Measurements from ENCODE around the gene SYT9.
A peak's percentile ranks its signal among the peaks of the same experiment; 100 is the strongest.

Gene SYT9

GRCh38 chr11:7449211-7449840, 197.6 kb downstream of the SYT9 start:
- no peak for DNase-seq (ENCODE audit: low read depth)
- no peak overlapping the region for H3K4me3 ChIP-seq (ENCODE audit: low read depth, low read length)

DNA sequence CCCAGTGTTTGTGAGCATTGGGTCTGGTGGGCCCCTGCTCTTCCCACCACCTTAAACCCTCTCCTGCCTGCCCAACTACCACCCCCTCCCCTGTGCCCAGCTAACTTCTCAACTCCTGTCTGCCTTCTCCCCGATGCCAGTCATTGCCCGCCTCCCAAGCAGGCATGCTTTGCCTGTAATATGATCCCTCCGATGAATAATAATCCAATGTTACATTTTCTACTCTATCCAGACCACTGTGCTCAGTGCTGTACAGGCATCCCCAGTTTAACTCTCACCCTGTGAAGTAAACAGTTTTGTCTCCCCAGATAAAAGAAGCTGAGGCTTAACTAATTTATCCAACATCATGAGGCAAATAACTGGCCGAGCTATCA, 198.1 kb downstream of the SYT9 start:
- no peak overlapping the region for H3K4me3 ChIP-seq (ENCODE audit: low read depth, low read length)
- DNase-seq (ENCODE audit: low read depth): no peak

DNA sequence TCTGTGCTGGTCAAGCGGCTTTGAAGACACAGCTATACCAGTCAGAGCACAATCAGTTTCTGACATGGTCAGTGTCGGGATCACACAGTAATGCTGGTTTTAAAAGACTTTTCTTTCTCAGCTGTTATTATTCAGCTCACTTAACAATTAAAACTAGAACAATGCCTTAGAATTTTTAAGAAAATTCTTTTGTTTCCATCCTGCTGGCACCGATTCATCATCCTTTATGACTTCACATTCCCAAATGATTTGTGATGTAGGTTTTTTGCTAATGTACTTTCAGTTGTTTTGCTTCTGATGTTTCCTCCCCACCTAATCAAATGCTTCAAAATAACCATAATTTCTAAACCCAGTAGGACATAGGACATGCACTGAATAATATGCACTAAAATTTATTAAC, 199.1 kb downstream of the SYT9 start:
- DNase-seq (ENCODE audit: low read depth): no peak
- no peak overlapping the region for H3K4me3 ChIP-seq (ENCODE audit: low read depth, low read length)

GRCh38 chr11:7451520-7451919, 199.8 kb downstream of the SYT9 start:
- no peak for DNase-seq (ENCODE audit: low read depth)
- H3K4me3 ChIP-seq (ENCODE audit: low read depth, low read length): no peak overlapping the region

DNA sequence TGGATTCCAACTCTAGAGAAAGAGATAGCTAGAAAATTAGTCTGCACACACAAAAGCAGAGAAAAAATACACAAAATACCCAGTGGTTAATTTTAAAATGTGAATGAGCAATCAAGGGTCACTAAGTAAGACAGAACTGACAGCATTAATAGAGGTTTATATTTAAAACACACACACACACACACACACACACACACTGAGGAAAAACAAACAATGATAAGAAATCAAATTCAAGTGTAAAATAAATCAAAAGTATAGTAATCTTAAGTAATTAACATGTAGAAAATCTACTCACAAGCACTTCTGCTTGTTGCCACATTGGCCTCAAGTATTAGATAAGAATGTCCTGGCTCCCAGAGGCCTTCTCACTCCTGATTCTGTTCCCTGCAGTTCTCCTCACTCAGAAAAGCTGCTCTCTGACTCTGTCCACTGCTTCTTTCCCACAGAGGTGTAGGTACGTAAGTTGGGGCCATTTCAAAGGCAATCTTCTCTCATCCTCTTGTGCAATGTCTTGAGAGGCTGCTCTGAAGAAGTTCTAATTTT, 200.3 kb downstream of the SYT9 start:
- H3K4me3 ChIP-seq (ENCODE audit: low read depth, low read length): no peak overlapping the region
- DNase-seq (ENCODE audit: low read depth): no peak

- H3K4me3 ChIP-seq (ENCODE audit: low read depth, low read length): no peak overlapping the region
- DNase-seq (ENCODE audit: low read depth): no peak
Observed at GRCh38 chr11:7454854-7455253, 203.2 kb downstream of the SYT9 start.

DNA sequence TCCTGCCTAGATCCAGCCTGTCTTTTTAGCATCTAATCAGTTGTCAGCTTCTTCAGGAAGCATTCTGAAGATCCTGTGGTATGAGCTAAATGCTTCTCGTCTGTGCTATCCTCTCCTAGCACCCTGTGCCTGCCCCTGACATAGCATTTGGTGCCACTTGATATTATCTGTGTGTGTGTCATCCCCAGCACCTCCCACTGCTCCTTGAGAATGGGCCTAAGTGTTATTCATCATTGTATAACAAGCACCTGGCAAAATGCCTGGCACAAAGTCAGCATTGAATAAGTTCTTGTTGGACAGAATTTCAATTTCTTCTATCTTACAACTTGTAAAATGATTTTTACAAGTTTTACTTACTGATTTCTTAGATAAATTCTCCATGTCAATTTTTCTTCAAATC, 205.5 kb downstream of the SYT9 start:
- DNase-seq (ENCODE audit: low read depth): no peak
- H3K4me3 ChIP-seq (ENCODE audit: low read depth, low read length): no peak overlapping the region

DNA sequence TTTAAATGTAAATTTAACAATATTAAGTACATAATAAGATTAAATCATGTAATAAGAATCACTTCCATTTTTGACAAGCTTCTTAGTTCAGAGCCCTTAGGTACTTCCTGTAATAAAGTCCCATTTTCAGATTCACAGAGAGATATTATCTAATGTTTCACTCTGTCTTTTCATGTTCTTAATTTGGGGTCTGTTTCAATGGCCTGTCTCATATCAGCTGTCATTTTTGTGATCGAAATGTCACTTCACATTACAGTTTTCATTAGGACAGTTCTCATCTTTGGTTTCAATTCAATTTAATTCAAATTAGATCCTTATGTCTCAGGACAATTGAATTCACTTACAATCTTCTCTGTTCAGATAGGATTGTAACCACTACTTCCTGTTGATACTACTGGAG, 211.0 kb downstream of the SYT9 start:
- no peak for DNase-seq (ENCODE audit: low read depth)
- H3K4me3 ChIP-seq (ENCODE audit: low read depth, low read length): no peak overlapping the region

DNA sequence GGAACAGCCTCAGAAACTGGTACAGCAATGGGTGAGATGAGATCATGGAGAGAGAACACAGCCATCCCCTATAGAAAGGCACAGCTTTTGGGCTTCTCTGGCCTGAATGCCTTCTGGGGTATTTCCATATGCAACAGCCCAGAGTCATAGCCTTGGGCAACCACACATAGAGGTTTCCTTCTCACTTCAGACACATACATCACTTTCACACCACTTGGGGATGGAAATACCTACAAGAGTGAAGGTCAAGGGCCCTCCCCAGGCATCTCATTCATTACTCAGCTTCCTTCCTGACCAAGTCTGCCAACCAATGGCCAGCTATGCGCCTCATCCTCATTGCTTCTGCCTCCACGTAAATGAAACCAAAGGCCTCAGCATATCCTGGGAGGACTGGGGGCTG, 215.9 kb downstream of the SYT9 start:
- no peak overlapping the region for H3K4me3 ChIP-seq (ENCODE audit: low read depth, low read length)
- no peak for DNase-seq (ENCODE audit: low read depth)

DNA sequence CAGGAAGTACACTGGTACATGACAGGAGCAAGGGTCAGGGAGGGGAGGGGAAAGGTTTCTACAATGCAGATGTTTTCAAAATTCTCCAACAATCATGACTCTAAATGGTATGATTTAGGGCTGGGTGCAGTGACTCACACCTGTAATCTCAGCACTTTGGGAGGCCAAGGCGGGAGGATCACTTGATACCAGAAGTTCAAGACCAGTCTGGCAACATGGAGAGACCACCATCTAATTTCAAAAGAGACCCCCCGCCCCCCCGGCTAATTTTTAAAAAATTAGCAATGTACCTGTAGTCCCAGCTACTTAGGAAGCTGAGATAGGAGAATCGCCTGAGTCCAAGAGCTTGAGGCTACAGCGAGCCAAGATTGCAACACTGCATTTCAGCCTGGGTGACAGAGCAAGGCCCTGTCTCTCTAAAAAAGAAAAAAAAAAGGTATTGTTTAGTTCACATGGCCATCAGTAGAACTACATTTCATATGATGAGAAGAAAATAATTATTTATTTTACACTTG, 217.7 kb downstream of the SYT9 start:
- H3K4me3 ChIP-seq (ENCODE audit: low read depth, low read length): no peak overlapping the region
- DNase-seq (ENCODE audit: low read depth): no peak

- no peak overlapping the region for H3K4me3 ChIP-seq (ENCODE audit: low read depth, low read length)
- DNase-seq (ENCODE audit: low read depth): no peak
Observed at GRCh38 chr11:7471071-7471470, 219.4 kb downstream of the SYT9 start.

DNA sequence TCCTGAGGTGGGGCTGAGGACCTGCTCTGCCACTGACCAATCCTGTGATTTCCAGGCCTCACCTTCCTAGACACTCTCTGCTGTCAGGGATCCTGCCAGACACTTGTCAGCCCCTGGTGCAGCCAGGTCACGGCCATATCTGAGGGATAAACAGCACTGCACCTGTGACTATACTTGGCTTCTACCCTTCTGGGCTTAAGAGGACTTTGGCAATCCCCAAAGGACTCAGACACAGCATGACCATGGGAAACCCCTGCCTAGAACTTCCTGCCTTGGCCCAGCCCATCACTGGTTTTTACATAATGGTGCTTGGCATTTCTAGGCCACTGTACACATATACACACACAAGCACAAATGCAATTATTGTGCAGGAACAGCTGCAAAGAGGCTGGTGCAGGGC, 222.0 kb downstream of the SYT9 start:
- no peak overlapping the region for H3K4me3 ChIP-seq (ENCODE audit: low read depth, low read length)
- DNase-seq (ENCODE audit: low read depth): no peak

- peak; percentile 7 for DNase-seq (ENCODE audit: low read depth)
Observed at GRCh38 chr11:7480113-7480512, 228.4 kb downstream of the SYT9 start.

DNA sequence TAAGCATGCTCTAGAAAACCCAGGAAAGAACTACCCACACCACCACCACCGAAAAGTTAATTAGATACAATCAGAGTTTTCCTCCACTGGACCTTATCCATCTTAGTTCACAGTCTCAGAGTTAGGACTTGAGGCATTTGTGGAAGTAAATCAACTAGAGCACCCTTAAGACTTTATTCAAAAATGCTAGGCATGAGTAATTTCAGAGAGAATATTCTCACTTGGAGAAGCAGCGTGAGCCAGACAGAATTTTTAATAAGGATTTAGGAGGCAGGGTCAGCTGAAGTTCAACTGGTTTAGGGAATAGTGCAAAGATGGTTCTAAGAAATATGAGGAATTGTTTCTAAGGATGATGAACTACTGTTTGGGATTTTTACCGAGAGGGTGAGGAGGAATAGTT, 232.4 kb downstream of the SYT9 start:
- no peak overlapping the region for H3K4me3 ChIP-seq (ENCODE audit: low read depth, low read length)
- no peak for DNase-seq (ENCODE audit: low read depth)

More at GRCh38 chr11:7480113-7480512, 228.4 kb downstream of the SYT9 start:
- H3K4me3 ChIP-seq (ENCODE audit: low read depth, low read length): no peak overlapping the region

DNA sequence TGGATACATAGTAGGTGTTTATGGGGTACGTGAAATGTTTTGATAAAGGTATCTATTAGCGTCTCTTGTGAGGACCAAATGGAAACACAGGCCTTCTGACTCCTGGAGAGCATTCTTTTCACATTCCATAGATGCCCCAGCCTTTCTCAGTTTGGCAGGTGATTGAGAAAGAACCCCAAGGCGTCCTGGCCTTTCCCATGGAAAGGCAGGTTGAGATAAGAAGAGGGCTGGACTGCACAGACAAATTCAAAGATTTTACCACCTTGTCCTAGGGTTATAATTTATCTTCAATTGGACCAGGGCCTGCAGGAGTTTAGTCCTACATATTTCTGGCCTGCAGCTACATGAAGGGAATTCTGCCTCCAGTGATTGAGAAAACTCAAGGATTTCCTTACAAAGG, 232.9 kb downstream of the SYT9 start:
- DNase-seq (ENCODE audit: low read depth): no peak
- H3K4me3 ChIP-seq (ENCODE audit: low read depth, low read length): no peak overlapping the region

DNA sequence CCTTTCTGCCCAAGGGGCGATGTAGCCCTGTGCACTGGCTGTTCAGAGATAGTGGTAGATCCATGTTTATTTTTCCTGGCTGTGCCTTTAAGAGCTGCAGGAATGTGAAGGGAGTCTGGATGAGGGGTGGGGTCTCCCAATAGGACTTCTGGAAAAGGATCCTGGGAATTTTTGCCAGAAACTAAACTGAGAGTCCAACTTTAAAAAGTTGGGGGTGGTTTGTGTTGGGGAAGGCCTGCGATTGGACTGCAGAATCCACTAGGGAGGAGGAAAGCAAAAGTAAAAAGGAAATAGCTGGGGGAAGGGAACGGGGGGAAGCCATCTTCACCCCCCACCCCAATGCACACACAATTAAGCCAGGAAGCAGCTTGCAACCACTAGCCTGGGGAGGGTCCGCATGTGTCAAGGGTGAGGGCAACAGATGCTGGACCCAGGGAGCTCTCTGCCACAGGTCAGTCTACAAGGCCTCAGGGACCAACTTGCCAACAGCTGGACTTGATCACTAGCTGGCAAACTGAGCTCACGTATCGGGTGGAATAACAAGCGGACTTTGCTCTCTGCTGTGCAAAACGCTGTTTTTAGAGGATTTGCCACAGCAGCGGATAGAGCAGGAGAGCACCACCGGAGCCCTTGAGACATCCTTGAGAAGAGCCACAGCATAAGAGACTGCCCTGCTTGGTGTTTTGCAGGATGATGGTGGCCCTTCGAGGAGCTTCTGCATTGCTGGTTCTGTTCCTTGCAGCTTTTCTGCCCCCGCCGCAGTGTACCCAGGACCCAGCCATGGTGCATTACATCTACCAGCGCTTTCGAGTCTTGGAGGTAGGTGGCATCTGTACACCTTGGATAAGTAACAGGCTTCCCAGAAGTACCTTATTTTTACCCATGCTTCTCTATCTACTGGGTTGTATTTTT, 233.7 kb downstream of the SYT9 start, which contains the start of gene OLFML1:
Gene OLFML1, plus strand, starts transcription at position 321 of the 912 bp plus-strand sequence. Its CDS starts 370 bp downstream, at position 691.
- H3K4me3 ChIP-seq (ENCODE audit: low read depth, low read length): no peak within 1 kb of the TSS
- no peak for DNase-seq (ENCODE audit: low read depth)

DNA sequence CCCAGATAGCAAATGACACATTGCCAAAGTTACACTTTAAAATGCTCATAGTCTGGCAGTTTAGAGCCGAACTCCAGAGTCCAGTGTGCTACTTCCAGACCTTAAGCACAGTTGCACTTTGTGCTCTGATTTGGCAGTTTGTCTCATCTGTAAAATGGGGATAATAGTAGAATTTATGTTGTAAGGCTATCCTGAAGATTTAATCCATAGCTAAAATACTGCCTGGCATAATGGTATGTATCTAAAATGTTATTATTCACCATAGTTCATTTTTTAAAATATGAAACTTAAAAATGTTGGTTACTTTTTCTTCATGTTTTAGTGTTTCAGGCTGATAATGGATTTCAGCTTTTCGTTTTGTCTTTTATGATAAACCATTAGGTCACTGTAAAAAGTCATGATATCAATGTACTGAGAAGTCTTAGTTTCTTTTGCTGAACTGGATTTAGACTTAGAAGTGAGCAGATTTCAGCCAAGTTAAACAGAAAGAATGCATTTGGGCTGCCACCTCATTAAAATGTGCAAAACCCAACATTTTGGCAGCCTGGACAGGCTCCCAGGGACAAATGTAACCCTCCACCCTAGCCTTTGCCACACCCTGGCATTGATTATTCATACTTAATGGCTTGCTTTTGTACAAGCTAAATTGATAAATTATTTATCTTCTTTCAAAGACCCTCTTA, 234.5 kb downstream of the SYT9 start:
- DNase-seq (ENCODE audit: low read depth): no peak
- H3K4me3 ChIP-seq (ENCODE audit: low read depth, low read length): no peak overlapping the region

GRCh38 chr11:7486781-7487140, 235.1 kb downstream of the SYT9 start:
- DNase-seq (ENCODE audit: low read depth): no peak
- H3K4me3 ChIP-seq (ENCODE audit: low read depth, low read length): no peak overlapping the region

GRCh38 chr11:7487360-7487759, 235.7 kb downstream of the SYT9 start:
- DNase-seq (ENCODE audit: low read depth): no peak
- no peak overlapping the region for H3K4me3 ChIP-seq (ENCODE audit: low read depth, low read length)

- DNase-seq (ENCODE audit: low read depth): no peak
- no peak overlapping the region for H3K4me3 ChIP-seq (ENCODE audit: low read depth, low read length)
Observed at GRCh38 chr11:7488681-7489080, 237.0 kb downstream of the SYT9 start.

Data from skeletal muscle cell (primary cell).